ENCODE results near the gene ADAMTS18. TPM values are rescaled to one million over a fixed set of nuclear protein-coding genes. Genes with fewer than 3 reads are reported as not detected.

The ADAMTS18 gene
- total and polyA plus RNA-seq, 2 donors (not counting 1 experiment from before 2014, with no cell fraction given), result not detected

GRCh38 chr16:77399066-77399465 lies 35.8 kb downstream of the ADAMTS18 start:
- Histone ChIP-seq H3K27me3 (ENCODE audit: control insufficient read depth, insufficient read depth, low read length) (no peaks in the 10 kb centered on the region), H3K4me1 (ENCODE audit: control insufficient read depth, extremely low read depth, insufficient read depth, low read length) (no peaks in the 10 kb centered on the region), H3K4me2 (ENCODE audit: extremely low read depth, insufficient read depth, low read length) (no peak overlapping the region), H4K20me1 (ENCODE audit: control insufficient read depth, extremely low read depth, insufficient read depth, low read length) (no peaks in the 10 kb centered on the region), H3K4me3 (replicated peaks in 1 of 4; ENCODE audit: control extremely low read depth in 1 of 4, insufficient read depth in 1 of 4, low read depth in 3 of 4, low read length in 4 of 4) (no peak overlapping the region), H3K9ac (ENCODE audit: insufficient read depth, low read length) (no peak overlapping the region), H3K79me2 (ENCODE audit: control insufficient read depth, insufficient read depth, low read length) (no peaks in the 10 kb centered on the region), H3K9me3 (ENCODE audit: control insufficient read depth, insufficient read depth, low read depth, low read length) (no peaks in the 10 kb centered on the region), H3K27ac (ENCODE audit: insufficient read depth, low read length) (no peak overlapping the region), H3K36me3 (ENCODE audit: control insufficient read depth, insufficient read depth, low read length) (no peaks in the 10 kb centered on the region), H2AFZ (ENCODE audit: low read length) (no peak overlapping the region)
- no peak for DNase-seq (ENCODE audit: low read depth in 2 of 2)
- no peak for TF ChIP-seq EZH2 (IDR thresholded peaks at IDR 0.05; ENCODE audit: low read length, missing control alignments)
- TF ChIP-seq CTCF (conservative IDR thresholded peaks at IDR 0.05 in 1 of 2, IDR thresholded peaks at IDR 0.05 in 1 of 2; ENCODE audit: low read depth in 1 of 2, low read length in 2 of 2), result no peak

GRCh38 chr16:77398495-77398894 lies 36.3 kb downstream of the ADAMTS18 start:
- Histone ChIP-seq H3K9me3 (ENCODE audit: control insufficient read depth, insufficient read depth, low read depth, low read length) (no peaks in the 10 kb centered on the region), H3K27me3 (ENCODE audit: control insufficient read depth, insufficient read depth, low read length) (no peaks in the 10 kb centered on the region), H3K4me2 (ENCODE audit: extremely low read depth, insufficient read depth, low read length) (no peak overlapping the region), H3K4me1 (ENCODE audit: control insufficient read depth, extremely low read depth, insufficient read depth, low read length) (no peaks in the 10 kb centered on the region), H3K36me3 (ENCODE audit: control insufficient read depth, insufficient read depth, low read length) (no peaks in the 10 kb centered on the region), H3K4me3 (replicated peaks in 1 of 4; ENCODE audit: control extremely low read depth in 1 of 4, insufficient read depth in 1 of 4, low read depth in 3 of 4, low read length in 4 of 4) (no peak overlapping the region), H3K9ac (ENCODE audit: insufficient read depth, low read length) (no peak overlapping the region), H3K27ac (ENCODE audit: insufficient read depth, low read length) (no peak overlapping the region), H2AFZ (ENCODE audit: low read length) (no peak overlapping the region), H4K20me1 (ENCODE audit: control insufficient read depth, extremely low read depth, insufficient read depth, low read length) (no peaks in the 10 kb centered on the region), H3K79me2 (ENCODE audit: control insufficient read depth, insufficient read depth, low read length) (no peaks in the 10 kb centered on the region)
- TF ChIP-seq EZH2 (IDR thresholded peaks at IDR 0.05; ENCODE audit: low read length, missing control alignments), result no peak
- TF ChIP-seq CTCF (conservative IDR thresholded peaks at IDR 0.05 in 1 of 2, IDR thresholded peaks at IDR 0.05 in 1 of 2; ENCODE audit: low read depth in 1 of 2, low read length in 2 of 2), result no peak
- no peak for DNase-seq (ENCODE audit: low read depth in 2 of 2)

GRCh38 chr16:77396461-77396860 lies 38.4 kb downstream of the ADAMTS18 start:
- H3K9me3 ChIP-seq (ENCODE audit: control insufficient read depth, insufficient read depth, low read depth, low read length), result no peaks in the 10 kb centered on the region
- H3K27me3 ChIP-seq (ENCODE audit: control insufficient read depth, insufficient read depth, low read length), result no peaks in the 10 kb centered on the region
- no peak overlapping the region for H3K4me2 ChIP-seq (ENCODE audit: extremely low read depth, insufficient read depth, low read length)
- H2AFZ ChIP-seq (ENCODE audit: low read length), result no peak overlapping the region
- no peak for DNase-seq (ENCODE audit: low read depth in 2 of 2)
- H3K4me1 ChIP-seq (ENCODE audit: control insufficient read depth, extremely low read depth, insufficient read depth, low read length), result no peaks in the 10 kb centered on the region
- no peak overlapping the region for H3K27ac ChIP-seq (ENCODE audit: insufficient read depth, low read length)
- no peak overlapping the region for H3K9ac ChIP-seq (ENCODE audit: insufficient read depth, low read length)
- TF ChIP-seq EZH2 (IDR thresholded peaks at IDR 0.05; ENCODE audit: low read length, missing control alignments), result no peak
- TF ChIP-seq CTCF (conservative IDR thresholded peaks at IDR 0.05 in 1 of 2, IDR thresholded peaks at IDR 0.05 in 1 of 2; ENCODE audit: low read depth in 1 of 2, low read length in 2 of 2), result no peak
- no peaks in the 10 kb centered on the region for H3K36me3 ChIP-seq (ENCODE audit: control insufficient read depth, insufficient read depth, low read length)
- no peaks in the 10 kb centered on the region for H4K20me1 ChIP-seq (ENCODE audit: control insufficient read depth, extremely low read depth, insufficient read depth, low read length)
- no peak overlapping the region for H3K4me3 ChIP-seq (replicated peaks in 1 of 4; ENCODE audit: control extremely low read depth in 1 of 4, insufficient read depth in 1 of 4, low read depth in 3 of 4, low read length in 4 of 4)
- no peaks in the 10 kb centered on the region for H3K79me2 ChIP-seq (ENCODE audit: control insufficient read depth, insufficient read depth, low read length)
